Neutrophil (primary cell): ENCODE measurements around the gene SLC25A22.

Source experiments
- H3K27ac ChIP-seq: fragments of 200-600 bp; sonication (generic); 2 replicates; pipeline ENCODE4 v1.5.1; 2016; ENCODE audit warnings: mild to moderate bottlenecking, moderate library complexity
- H3K27me3 ChIP-seq: fragments of 200-600 bp; sonication (generic); 2 replicates; pipeline ENCODE4 v1.6.0; 2016; ENCODE audit warnings: mild to moderate bottlenecking
- H3K36me3 ChIP-seq: fragments of 200-600 bp; sonication (generic); 2 replicates; pipeline ENCODE4 v1.5.1; 2017
- H3K4me1 ChIP-seq, 2 experiments: fragments of 200-600 bp in 1 of 2; sonication (generic) in 1 of 2; 1 replicate in 1 of 2; 2 replicates in 1 of 2; pipeline versions ENCODE4 v1.5.1 to v1.6.1; 2013 to 2016; ENCODE audit warnings: low read depth in 1 of 2, low read length in 1 of 2, mild to moderate bottlenecking in 1 of 2, moderate library complexity in 1 of 2; ENCODE audit not compliant: control insufficient read depth in 1 of 2, insufficient read depth in 1 of 2
- H3K4me3 ChIP-seq, 2 experiments: fragments of 200-600 bp in 1 of 2; sonication (generic) in 1 of 2; 1 replicate in 1 of 2; 2 replicates in 1 of 2; pipeline ENCODE4 v1.5.1; 2013 to 2016; ENCODE audit warnings: low read depth in 1 of 2, low read length in 1 of 2, mild to moderate bottlenecking in 1 of 2, moderate library complexity in 1 of 2
- H3K9me3 ChIP-seq: fragments of 200-600 bp; sonication (generic); 2 replicates; pipeline ENCODE4 v1.5.1; 2016
- CTCF ChIP-seq: fragments of 200-600 bp; sonication (generic); IDR thresholded peaks from 2 replicates; pipeline ENCODE4 v1.5.1; 2016; ENCODE audit warnings: antibody characterized with exemption

Gene SLC25A22

GRCh38 chr11:801097-801780 is 3.2 kb upstream of the SLC25A22 start:
- H3K27me3 ChIP-seq, result no peaks in the 10 kb centered on the region
- H3K4me3 ChIP-seq, result no peak overlapping the region
- no peaks in the 10 kb centered on the region for H3K9me3 ChIP-seq
- H3K36me3 ChIP-seq, result no peaks in the 10 kb centered on the region
- H3K4me1 ChIP-seq, result peaks cover 36 to 47% of the 10 kb centered on the region in 2 experiments
- no peak overlapping the region for H3K27ac ChIP-seq
- TF ChIP-seq CTCF, result no peak

GRCh38 chr11:800473-800872 is 2.4 kb upstream of the SLC25A22 start:
- Histone ChIP-seq H3K36me3 (no peaks in the 10 kb centered on the region), H3K4me1 (peaks cover 39 to 49% of the 10 kb centered on the region in 2 experiments), H3K9me3 (no peaks in the 10 kb centered on the region), H3K4me3 (no peak overlapping the region), H3K27me3 (no peaks in the 10 kb centered on the region), H3K27ac (no peak overlapping the region)
- no peak for TF ChIP-seq CTCF

GRCh38 chr11:799641-800316 is 1.7 kb upstream of the SLC25A22 start:
- H3K9me3 ChIP-seq, result no peaks in the 10 kb centered on the region
- H3K4me3 ChIP-seq, result no peak overlapping the region
- H3K27ac ChIP-seq, result no peak overlapping the region
- peaks cover 37 to 47% of the 10 kb centered on the region in 2 experiments for H3K4me1 ChIP-seq
- H3K36me3 ChIP-seq, result no peaks in the 10 kb centered on the region
- no peak for TF ChIP-seq CTCF
- no peaks in the 10 kb centered on the region for H3K27me3 ChIP-seq

GRCh38 chr11:797296-798092 is 587 bp downstream of the SLC25A22 start:
- no peaks in the 10 kb centered on the region for H3K9me3 ChIP-seq
- H3K4me3 ChIP-seq, result peak overlapping the region; percentile 61 to 90
- no peaks in the 10 kb centered on the region for H3K27me3 ChIP-seq
- no peak for TF ChIP-seq CTCF
- H3K27ac ChIP-seq, result peak overlapping the region; percentile 82
- H3K4me1 ChIP-seq, result peaks cover 26 to 35% of the 10 kb centered on the region in 2 experiments
- H3K36me3 ChIP-seq, result no peaks in the 10 kb centered on the region

- H3K27me3 ChIP-seq, result no peaks in the 10 kb centered on the region
- H3K36me3 ChIP-seq, result peaks cover 3% of the 10 kb centered on the region
- peaks cover 26 to 35% of the 10 kb centered on the region in 2 experiments for H3K4me1 ChIP-seq
- no peaks in the 10 kb centered on the region for H3K9me3 ChIP-seq
- TF ChIP-seq CTCF, result no peak
- H3K27ac ChIP-seq, result peak overlapping the region; percentile 82
- peak overlapping the region; percentile 61 to 90 for H3K4me3 ChIP-seq
Measured at GRCh38 chr11:796565-797295, 1.4 kb downstream of the SLC25A22 start.
